GM23338 (cell line): Measurements from ENCODE around the gene MYOM3.

Source experiments
- CREB1 ChIP-seq: fragments of 250-450 bp; sonication (Bioruptor Pico); IDR thresholded peaks from 2 replicates; pipeline ENCODE4 v1.5.0; 2020; ENCODE audit warnings: low read depth, mild to moderate bottlenecking, moderate library complexity
- EZH2 ChIP-seq: fragments of 200-600 bp; sonication (generic); IDR thresholded peaks from one replicate; pipeline ENCODE4 v1.8.0; 2017; ENCODE audit warnings: antibody characterized with exemption, mild to moderate bottlenecking, low read depth; ENCODE audit not compliant: unreplicated experiment
- EZH2phosphoT487 ChIP-seq: fragments of 200-600 bp; sonication (generic); IDR thresholded peaks from one replicate; pipeline ENCODE4 v1.8.1; 2018; ENCODE audit warnings: antibody characterized with exemption; ENCODE audit not compliant: unreplicated experiment
- STAT1 ChIP-seq: IDR thresholded peaks from one replicate; pipeline ENCODE4 v1.6.1; 2016; ENCODE audit warnings: antibody characterized with exemption; ENCODE audit not compliant: unreplicated experiment
- TF ChIP-seq, protein P1 (sequence below), 2 experiments: fragments of 200-600 bp in 1 of 2; sonication (generic) in 1 of 2; conservative IDR thresholded peaks; 2 replicates each; pipeline versions ENCODE4 v1.5.1 to v1.6.1; 2016 to 2017; ENCODE audit warnings: antibody characterized with exemption in 2 of 2, low read depth in 2 of 2, mild to moderate bottlenecking in 2 of 2, moderate library complexity in 1 of 2

DNA sequence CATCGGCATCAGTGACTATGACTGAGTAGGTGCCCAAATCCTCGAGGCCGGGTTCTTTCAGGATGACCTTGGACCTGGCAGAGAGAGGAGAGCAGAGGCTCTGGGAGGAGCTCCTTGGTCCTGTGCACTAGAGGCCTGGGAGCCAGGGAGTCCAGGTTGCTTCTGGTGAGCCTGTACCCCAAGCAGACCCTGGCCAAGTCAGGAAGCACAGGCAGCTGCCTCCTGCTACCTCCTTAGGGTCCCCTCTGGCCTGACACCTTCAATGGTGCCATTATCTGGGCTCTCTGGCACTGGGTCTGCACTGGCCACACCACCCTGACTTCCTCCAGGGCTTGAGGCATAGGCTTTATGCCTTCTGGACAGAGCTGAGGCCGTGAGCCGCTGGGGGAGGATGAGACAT lies 37.7 kb downstream of the MYOM3 start:
- TF ChIP-seq, protein P1, sequence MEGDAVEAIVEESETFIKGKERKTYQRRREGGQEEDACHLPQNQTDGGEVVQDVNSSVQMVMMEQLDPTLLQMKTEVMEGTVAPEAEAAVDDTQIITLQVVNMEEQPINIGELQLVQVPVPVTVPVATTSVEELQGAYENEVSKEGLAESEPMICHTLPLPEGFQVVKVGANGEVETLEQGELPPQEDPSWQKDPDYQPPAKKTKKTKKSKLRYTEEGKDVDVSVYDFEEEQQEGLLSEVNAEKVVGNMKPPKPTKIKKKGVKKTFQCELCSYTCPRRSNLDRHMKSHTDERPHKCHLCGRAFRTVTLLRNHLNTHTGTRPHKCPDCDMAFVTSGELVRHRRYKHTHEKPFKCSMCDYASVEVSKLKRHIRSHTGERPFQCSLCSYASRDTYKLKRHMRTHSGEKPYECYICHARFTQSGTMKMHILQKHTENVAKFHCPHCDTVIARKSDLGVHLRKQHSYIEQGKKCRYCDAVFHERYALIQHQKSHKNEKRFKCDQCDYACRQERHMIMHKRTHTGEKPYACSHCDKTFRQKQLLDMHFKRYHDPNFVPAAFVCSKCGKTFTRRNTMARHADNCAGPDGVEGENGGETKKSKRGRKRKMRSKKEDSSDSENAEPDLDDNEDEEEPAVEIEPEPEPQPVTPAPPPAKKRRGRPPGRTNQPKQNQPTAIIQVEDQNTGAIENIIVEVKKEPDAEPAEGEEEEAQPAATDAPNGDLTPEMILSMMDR (conservative IDR thresholded peaks at IDR 0.05; ENCODE audit: low read depth in 2 of 2): no peak
- no peak for TF ChIP-seq EZH2phosphoT487
- no peak for TF ChIP-seq EZH2
- no peak for TF ChIP-seq STAT1
- TF ChIP-seq CREB1 (CRISPR knock-in tag): no peak
